ENCODE data around the gene LMTK3.

LMTK3 gene, protein sequence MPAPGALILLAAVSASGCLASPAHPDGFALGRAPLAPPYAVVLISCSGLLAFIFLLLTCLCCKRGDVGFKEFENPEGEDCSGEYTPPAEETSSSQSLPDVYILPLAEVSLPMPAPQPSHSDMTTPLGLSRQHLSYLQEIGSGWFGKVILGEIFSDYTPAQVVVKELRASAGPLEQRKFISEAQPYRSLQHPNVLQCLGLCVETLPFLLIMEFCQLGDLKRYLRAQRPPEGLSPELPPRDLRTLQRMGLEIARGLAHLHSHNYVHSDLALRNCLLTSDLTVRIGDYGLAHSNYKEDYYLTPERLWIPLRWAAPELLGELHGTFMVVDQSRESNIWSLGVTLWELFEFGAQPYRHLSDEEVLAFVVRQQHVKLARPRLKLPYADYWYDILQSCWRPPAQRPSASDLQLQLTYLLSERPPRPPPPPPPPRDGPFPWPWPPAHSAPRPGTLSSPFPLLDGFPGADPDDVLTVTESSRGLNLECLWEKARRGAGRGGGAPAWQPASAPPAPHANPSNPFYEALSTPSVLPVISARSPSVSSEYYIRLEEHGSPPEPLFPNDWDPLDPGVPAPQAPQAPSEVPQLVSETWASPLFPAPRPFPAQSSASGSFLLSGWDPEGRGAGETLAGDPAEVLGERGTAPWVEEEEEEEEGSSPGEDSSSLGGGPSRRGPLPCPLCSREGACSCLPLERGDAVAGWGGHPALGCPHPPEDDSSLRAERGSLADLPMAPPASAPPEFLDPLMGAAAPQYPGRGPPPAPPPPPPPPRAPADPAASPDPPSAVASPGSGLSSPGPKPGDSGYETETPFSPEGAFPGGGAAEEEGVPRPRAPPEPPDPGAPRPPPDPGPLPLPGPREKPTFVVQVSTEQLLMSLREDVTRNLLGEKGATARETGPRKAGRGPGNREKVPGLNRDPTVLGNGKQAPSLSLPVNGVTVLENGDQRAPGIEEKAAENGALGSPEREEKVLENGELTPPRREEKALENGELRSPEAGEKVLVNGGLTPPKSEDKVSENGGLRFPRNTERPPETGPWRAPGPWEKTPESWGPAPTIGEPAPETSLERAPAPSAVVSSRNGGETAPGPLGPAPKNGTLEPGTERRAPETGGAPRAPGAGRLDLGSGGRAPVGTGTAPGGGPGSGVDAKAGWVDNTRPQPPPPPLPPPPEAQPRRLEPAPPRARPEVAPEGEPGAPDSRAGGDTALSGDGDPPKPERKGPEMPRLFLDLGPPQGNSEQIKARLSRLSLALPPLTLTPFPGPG (N-terminal part only)

DNA sequence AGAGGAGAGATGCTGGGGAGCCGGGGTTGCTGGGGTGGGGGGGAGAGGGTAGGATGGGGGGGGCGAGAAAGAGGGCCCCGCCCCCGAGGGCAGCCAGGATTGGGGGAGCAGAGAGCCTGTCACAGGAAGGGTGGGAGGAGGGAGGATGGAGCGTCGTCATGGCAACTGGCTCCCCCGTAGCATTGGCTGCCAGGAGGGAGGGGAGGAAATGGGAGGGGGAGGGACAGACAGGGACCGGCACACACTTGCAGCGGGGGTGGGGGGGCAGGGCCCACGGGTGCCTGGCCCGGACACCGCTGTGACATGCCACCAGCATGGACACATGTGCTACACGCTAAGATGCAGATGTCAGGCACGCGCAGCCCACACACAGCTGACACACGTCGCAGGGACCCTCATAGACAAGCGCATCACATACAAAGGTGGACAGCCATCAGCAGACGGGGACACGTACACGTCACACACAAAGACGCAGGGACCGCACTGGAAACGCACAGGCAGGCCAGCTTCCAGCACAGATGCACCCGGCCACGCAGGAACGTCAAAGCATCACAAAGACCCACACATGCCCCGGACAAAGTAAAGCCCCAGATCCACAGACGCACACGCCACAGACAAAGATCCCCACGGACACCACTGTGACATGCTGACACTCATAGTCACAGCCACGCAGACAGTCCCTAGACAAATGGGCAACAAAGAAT is at the start of gene LMTK3:
Gene LMTK3, minus strand, starts transcription at position 36 of the 704 bp plus-strand sequence. CDS start 259 bp downstream, outside the sequence.
- Histone ChIP-seq H3K4me3 (ENCODE audit: low read depth in 1 of 2, low read length in 2 of 2) (peak within 1 kb of the TSS in 1 of 2 donors; percentile 36), H3K9me3 (ENCODE audit: control insufficient read depth in 1 of 2, low read length in 2 of 2) (no peaks in the 10 kb centered on the region), H3K27me3 (ENCODE audit: control insufficient read depth in 1 of 2, insufficient read depth in 2 of 2, low read length in 2 of 2) (peaks cover 16 to 27% of the 10 kb centered on the region in 2 donors), H3K27ac (ENCODE audit: low read depth, low read length) (no peak within 1 kb of the TSS), H3K4me1 (ENCODE audit: control insufficient read depth in 1 of 2, insufficient read depth in 2 of 2, low read length in 2 of 2) (peaks cover 0 to 8% of the 10 kb centered on the region in 2 donors), H3K9ac (ENCODE audit: low read depth in 1 of 2, low read length in 2 of 2) (no peak within 1 kb of the TSS), H3K36me3 (ENCODE audit: control insufficient read depth in 1 of 2, insufficient read depth in 2 of 2, low read length in 2 of 2) (no peaks in the 10 kb centered on the region)

DNA sequence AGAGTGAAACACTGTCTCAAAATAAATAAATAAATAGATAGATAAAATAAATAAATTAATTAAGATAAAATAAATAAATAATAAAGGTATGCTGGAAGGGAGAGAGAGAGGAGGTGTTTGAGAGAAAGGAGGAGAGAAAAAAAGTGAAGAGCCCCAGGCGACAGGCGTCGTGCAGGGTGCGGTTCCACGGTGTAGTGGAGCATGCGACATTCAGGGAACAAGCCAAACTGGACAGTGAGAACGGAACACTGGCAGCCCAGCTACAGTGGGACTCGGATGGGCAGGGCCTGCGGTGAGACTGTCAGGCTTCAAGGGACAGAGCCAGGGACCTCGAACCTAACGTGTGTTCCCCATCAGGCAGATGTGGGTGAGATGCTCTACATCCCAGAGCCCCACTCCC is 49.8 kb upstream of the LMTK3 start:
- Histone ChIP-seq H3K9ac (ENCODE audit: low read depth in 1 of 2, low read length in 2 of 2) (no peak overlapping the region), H3K4me3 (ENCODE audit: low read depth in 1 of 2, low read length in 2 of 2) (no peak overlapping the region), H3K4me1 (ENCODE audit: control insufficient read depth in 1 of 2, insufficient read depth in 2 of 2, low read length in 2 of 2) (peaks cover 2 to 13% of the 10 kb centered on the region in 2 donors), H3K27me3 (ENCODE audit: control insufficient read depth in 1 of 2, insufficient read depth in 2 of 2, low read length in 2 of 2) (peaks cover 0 to 4% of the 10 kb centered on the region in 2 donors), H3K36me3 (ENCODE audit: control insufficient read depth in 1 of 2, insufficient read depth in 2 of 2, low read length in 2 of 2) (no peaks in the 10 kb centered on the region), H3K27ac (ENCODE audit: low read depth, low read length) (no peak overlapping the region), H3K9me3 (ENCODE audit: control insufficient read depth in 1 of 2, low read length in 2 of 2) (no peaks in the 10 kb centered on the region)

DNA sequence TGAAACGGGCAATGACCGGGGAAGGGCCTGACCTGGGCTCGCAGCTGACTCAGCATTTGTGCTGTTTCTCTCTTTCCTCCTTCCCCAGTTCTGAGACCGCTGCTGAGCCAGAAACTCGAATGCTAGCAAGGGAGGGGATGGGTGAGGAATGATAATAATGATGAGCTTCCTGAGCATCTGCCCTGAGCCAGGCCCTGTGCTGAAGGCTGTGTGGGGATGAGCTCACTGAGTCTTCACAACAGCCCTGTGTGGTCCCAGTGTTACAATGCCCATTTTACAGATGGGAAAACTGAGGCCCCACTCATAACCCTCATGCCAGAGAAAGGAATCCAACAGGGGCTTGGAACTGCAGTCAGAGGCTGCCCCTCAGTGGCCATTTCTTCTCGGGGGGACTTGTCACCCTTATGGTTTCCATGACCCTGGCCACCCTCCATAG is 48.5 kb upstream of the LMTK3 start:
- H3K9me3 ChIP-seq (ENCODE audit: control insufficient read depth in 1 of 2, low read length in 2 of 2): no peaks in the 10 kb centered on the region
- H3K9ac ChIP-seq (ENCODE audit: low read depth in 1 of 2, low read length in 2 of 2): no peak overlapping the region
- no peak overlapping the region for H3K4me3 ChIP-seq (ENCODE audit: low read depth in 1 of 2, low read length in 2 of 2)
- no peaks in the 10 kb centered on the region for H3K36me3 ChIP-seq (ENCODE audit: control insufficient read depth in 1 of 2, insufficient read depth in 2 of 2, low read length in 2 of 2)
- no peak overlapping the region for H3K27ac ChIP-seq (ENCODE audit: low read depth, low read length)
- peaks cover 8 to 18% of the 10 kb centered on the region in 2 donors for H3K4me1 ChIP-seq (ENCODE audit: control insufficient read depth in 1 of 2, insufficient read depth in 2 of 2, low read length in 2 of 2)
- peaks cover 0 to 4% of the 10 kb centered on the region in 2 donors for H3K27me3 ChIP-seq (ENCODE audit: control insufficient read depth in 1 of 2, insufficient read depth in 2 of 2, low read length in 2 of 2)

DNA sequence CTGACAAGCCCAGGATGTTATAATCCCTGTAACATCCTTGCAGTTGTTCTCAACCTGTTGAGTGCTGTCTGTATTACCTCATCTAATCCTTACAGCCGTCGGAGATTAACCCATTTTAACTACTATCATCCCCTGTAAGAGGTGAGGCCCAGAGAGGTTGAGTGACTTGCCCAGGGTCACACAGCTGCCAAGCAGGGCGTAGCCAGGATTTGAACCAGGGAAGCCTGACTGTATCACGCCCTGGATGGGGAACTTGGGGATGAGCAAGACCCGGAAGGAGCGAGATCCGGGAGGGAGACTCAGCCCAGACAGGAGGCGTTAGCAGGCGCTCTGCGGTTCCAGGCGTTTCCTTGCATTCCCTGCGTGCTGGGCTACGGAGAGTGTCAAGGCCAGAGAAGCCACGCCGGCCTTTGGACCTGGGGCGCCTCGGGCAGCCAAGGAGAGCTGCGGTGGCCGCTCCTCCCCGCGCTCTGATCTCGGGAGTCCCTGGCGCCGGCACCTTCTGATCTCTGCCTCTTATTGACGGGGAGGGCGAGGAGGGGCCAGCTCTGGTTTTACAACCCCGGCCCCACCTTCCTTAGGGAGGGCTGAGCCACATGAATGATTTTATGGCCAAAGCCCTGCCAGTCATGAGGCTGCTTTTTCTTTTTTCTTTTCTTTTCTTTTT is 46.5 kb upstream of the LMTK3 start:
- Histone ChIP-seq H3K27ac (ENCODE audit: low read depth, low read length) (peak overlapping the region; percentile 22), H3K4me1 (ENCODE audit: control insufficient read depth in 1 of 2, insufficient read depth in 2 of 2, low read length in 2 of 2) (peaks cover 8 to 23% of the 10 kb centered on the region in 2 donors), H3K27me3 (ENCODE audit: control insufficient read depth in 1 of 2, insufficient read depth in 2 of 2, low read length in 2 of 2) (peaks cover 0 to 4% of the 10 kb centered on the region in 2 donors), H3K9ac (ENCODE audit: low read depth in 1 of 2, low read length in 2 of 2) (peak overlapping the region in 1 of 2 donors; percentile 25), H3K9me3 (ENCODE audit: control insufficient read depth in 1 of 2, low read length in 2 of 2) (no peaks in the 10 kb centered on the region), H3K4me3 (ENCODE audit: low read depth in 1 of 2, low read length in 2 of 2) (peak overlapping the region in 1 of 2 donors; percentile 10), H3K36me3 (ENCODE audit: control insufficient read depth in 1 of 2, insufficient read depth in 2 of 2, low read length in 2 of 2) (no peaks in the 10 kb centered on the region)

DNA sequence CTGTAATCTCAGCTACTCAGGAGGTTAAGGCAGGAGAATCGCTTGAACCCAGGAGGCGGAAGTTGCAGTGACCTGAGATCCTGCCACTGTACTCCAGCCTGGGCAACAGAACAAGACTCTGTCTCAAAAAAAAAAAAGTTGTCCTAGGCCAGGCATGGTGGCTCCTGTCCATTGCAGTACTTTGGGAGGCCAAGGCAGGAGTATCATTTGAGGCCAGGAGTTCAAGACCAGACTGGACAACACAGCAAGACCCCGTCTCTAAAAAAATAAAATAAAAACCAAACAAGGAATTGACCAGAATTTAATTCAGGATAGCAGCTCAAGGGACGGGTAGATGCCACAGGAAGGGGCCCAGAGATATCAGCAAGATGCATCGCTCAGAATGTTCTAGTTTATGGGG is 45.2 kb upstream of the LMTK3 start:
- peaks cover 17 to 28% of the 10 kb centered on the region in 2 donors for H3K4me1 ChIP-seq (ENCODE audit: control insufficient read depth in 1 of 2, insufficient read depth in 2 of 2, low read length in 2 of 2)
- H3K36me3 ChIP-seq (ENCODE audit: control insufficient read depth in 1 of 2, insufficient read depth in 2 of 2, low read length in 2 of 2): no peaks in the 10 kb centered on the region
- H3K27me3 ChIP-seq (ENCODE audit: control insufficient read depth in 1 of 2, insufficient read depth in 2 of 2, low read length in 2 of 2): peaks cover 0 to 4% of the 10 kb centered on the region in 2 donors
- no peak overlapping the region for H3K4me3 ChIP-seq (ENCODE audit: low read depth in 1 of 2, low read length in 2 of 2)
- H3K27ac ChIP-seq (ENCODE audit: low read depth, low read length): no peak overlapping the region
- H3K9ac ChIP-seq (ENCODE audit: low read depth in 1 of 2, low read length in 2 of 2): no peak overlapping the region
- H3K9me3 ChIP-seq (ENCODE audit: control insufficient read depth in 1 of 2, low read length in 2 of 2): no peaks in the 10 kb centered on the region

DNA sequence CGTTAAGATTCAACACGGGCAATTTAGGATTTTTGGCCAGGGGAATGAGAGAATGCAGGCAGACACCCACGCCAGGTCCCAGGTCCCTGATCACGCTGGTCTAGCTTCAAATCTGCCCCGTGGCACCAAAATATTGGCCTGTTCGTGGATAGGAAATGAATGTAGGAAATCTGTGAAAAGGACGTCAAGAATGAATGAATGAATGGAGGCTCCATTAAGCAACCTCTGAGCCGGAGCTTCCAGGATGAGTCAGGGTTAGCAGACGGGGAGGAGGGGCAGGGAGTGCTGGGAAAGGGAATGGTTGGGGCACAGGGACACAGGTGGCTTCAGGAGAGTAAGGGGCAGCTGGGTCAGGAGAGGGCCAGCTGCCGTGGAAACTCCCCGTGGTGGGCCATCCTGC is 44.5 kb upstream of the LMTK3 start:
- Histone ChIP-seq H3K4me3 (ENCODE audit: low read depth in 1 of 2, low read length in 2 of 2) (no peak overlapping the region), H3K9ac (ENCODE audit: low read depth in 1 of 2, low read length in 2 of 2) (no peak overlapping the region), H3K9me3 (ENCODE audit: control insufficient read depth in 1 of 2, low read length in 2 of 2) (no peaks in the 10 kb centered on the region), H3K4me1 (ENCODE audit: control insufficient read depth in 1 of 2, insufficient read depth in 2 of 2, low read length in 2 of 2) (peaks cover 24 to 35% of the 10 kb centered on the region in 2 donors), H3K36me3 (ENCODE audit: control insufficient read depth in 1 of 2, insufficient read depth in 2 of 2, low read length in 2 of 2) (no peaks in the 10 kb centered on the region), H3K27me3 (ENCODE audit: control insufficient read depth in 1 of 2, insufficient read depth in 2 of 2, low read length in 2 of 2) (peaks cover 0 to 4% of the 10 kb centered on the region in 2 donors), H3K27ac (ENCODE audit: low read depth, low read length) (peak overlapping the region; percentile 51)

DNA sequence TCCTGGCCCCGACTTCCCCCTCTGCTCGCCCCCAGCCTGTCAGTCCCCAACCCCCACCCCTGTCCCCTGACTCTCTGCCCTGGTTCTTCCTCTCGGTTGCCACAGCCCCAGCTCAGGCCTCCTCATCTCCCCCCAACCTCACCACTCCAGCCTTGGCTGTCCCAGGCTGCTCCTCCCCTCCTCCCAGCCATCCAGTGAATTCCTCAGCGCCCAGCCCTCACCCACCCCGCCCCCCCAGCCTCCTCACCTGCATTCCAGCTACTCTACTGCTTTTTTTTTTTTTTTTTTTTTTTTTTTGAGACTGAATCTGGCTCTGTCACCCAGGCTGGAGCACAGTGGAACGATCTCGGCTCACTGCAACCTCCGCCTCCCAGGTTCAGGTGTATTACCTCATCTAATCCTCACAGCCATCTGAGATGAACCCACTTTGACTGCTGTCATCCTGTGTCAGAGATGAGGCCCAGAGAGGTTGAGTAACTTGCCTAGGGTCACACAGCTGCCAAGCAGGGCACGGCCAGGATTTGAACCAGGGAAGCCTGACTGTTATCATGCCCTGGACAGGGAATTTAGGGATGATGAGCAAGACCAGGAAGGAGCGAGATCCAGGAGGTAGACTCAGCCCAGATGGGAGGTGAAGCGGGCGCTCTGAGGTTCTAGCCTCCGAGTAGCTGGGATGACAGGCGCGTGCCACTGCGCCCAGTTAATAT is 42.9 kb upstream of the LMTK3 start:
- Histone ChIP-seq H3K4me3 (ENCODE audit: low read depth in 1 of 2, low read length in 2 of 2) (no peak overlapping the region), H3K4me1 (ENCODE audit: control insufficient read depth in 1 of 2, insufficient read depth in 2 of 2, low read length in 2 of 2) (peaks cover 27 to 39% of the 10 kb centered on the region in 2 donors), H3K9me3 (ENCODE audit: control insufficient read depth in 1 of 2, low read length in 2 of 2) (no peaks in the 10 kb centered on the region), H3K27me3 (ENCODE audit: control insufficient read depth in 1 of 2, insufficient read depth in 2 of 2, low read length in 2 of 2) (peaks cover 0 to 4% of the 10 kb centered on the region in 2 donors), H3K36me3 (ENCODE audit: control insufficient read depth in 1 of 2, insufficient read depth in 2 of 2, low read length in 2 of 2) (no peaks in the 10 kb centered on the region), H3K9ac (ENCODE audit: low read depth in 1 of 2, low read length in 2 of 2) (no peak overlapping the region), H3K27ac (ENCODE audit: low read depth, low read length) (no peak overlapping the region)

DNA sequence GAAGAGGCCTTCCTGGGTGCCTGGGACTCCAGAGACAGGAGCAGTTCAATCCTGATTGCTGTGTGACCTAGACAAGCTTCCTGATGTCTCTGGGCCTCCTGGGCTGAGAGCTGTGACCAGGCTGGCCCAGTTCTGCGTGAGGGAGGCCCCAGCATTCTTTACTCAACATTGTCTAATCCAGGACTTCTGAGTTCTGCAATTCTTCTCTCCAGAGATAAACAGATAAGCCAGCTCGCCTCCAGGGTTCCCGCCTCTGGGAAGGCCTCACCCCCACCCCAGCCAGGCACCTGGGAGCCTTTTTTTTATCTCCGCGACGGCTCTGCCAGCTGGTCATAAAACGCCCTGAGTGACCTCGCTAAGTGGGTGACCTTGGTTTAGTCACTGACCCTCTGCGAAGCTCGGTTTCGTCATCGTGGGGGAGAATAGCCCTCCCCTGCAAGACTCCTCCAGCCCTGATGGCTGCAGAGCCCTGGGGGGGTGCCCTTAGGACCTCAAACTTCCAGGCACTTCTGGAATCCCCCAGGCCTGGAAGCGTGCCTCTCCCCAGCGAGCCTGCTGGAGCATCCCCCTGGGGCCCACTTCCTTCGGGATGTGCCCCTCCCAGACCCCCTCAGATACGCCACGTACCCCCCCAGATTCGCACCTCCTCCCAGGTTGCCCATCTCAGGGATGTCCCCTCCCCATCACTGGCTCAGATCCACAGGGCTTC is 42.2 kb upstream of the LMTK3 start:
- H3K27ac ChIP-seq (ENCODE audit: low read depth, low read length): no peak overlapping the region
- no peak overlapping the region for H3K9ac ChIP-seq (ENCODE audit: low read depth in 1 of 2, low read length in 2 of 2)
- peaks cover 27 to 39% of the 10 kb centered on the region in 2 donors for H3K4me1 ChIP-seq (ENCODE audit: control insufficient read depth in 1 of 2, insufficient read depth in 2 of 2, low read length in 2 of 2)
- no peaks in the 10 kb centered on the region for H3K9me3 ChIP-seq (ENCODE audit: control insufficient read depth in 1 of 2, low read length in 2 of 2)
- peaks cover 0 to 4% of the 10 kb centered on the region in 2 donors for H3K27me3 ChIP-seq (ENCODE audit: control insufficient read depth in 1 of 2, insufficient read depth in 2 of 2, low read length in 2 of 2)
- no peaks in the 10 kb centered on the region for H3K36me3 ChIP-seq (ENCODE audit: control insufficient read depth in 1 of 2, insufficient read depth in 2 of 2, low read length in 2 of 2)
- H3K4me3 ChIP-seq (ENCODE audit: low read depth in 1 of 2, low read length in 2 of 2): no peak overlapping the region

Data from duodenal mucosa (tissue), 2 donors.